IPS-11a (cell line): Measurements from ENCODE around the gene UNKL.

ENCODE experiments used
- H3K4me3 ChIP-seq: one replicate; pipeline ENCODE4 v1.5.1; 2013; ENCODE audit warnings: low read depth, low read length, control low read depth

Gene UNKL

GRCh38 chr16:1314399-1315068, 100.0 kb downstream of the UNKL start:
- H3K4me3 ChIP-seq: no peak overlapping the region

GRCh38 chr16:1313721-1314369, 100.7 kb downstream of the UNKL start:
- no peak overlapping the region for H3K4me3 ChIP-seq
